H9 (cell line): ENCODE measurements around the gene SPARCL1. TPM values are rescaled to one million over a fixed set of nuclear protein-coding genes. Genes with fewer than 3 reads are reported as not detected.
"Not testable (repeated sequence)": the region's sequence is repeated elsewhere in the genome, so short reads cannot be mapped to it uniquely, and the experiment has no call there.

Experiments
- DNase-seq: peaks from one replicate; pipeline ENCODE4 v3.0.0-alpha.2; 2017
- H2AFZ ChIP-seq: one replicate; pipeline ENCODE4 v1.6.1; 2013; ENCODE audit warnings: mild to moderate bottlenecking, low read length, control low read depth, moderate library complexity
- H2AK5ac ChIP-seq: 2 replicates; pipeline ENCODE4 v1.6.1; 2013; ENCODE audit warnings: low read length, control low read depth, mixed read lengths; ENCODE audit not compliant: insufficient read length
- H2BK120ac ChIP-seq: one replicate; pipeline ENCODE4 v1.6.1; 2013; ENCODE audit warnings: low read depth, mild to moderate bottlenecking, low read length, control low read depth, inconsistent platforms; ENCODE audit not compliant: poor library complexity, severe bottlenecking
- H2BK12ac ChIP-seq: 2 replicates; pipeline ENCODE4 v1.6.1; 2013; ENCODE audit warnings: low read length, control low read depth, mixed read lengths, low read depth; ENCODE audit not compliant: insufficient read length
- H2BK15ac ChIP-seq: 2 replicates; pipeline ENCODE4 v1.6.1; 2013; ENCODE audit warnings: low read depth, low read length, control low read depth
- H2BK20ac ChIP-seq: one replicate; pipeline ENCODE4 v1.6.1; 2013; ENCODE audit warnings: low read depth, mild to moderate bottlenecking, low read length, control low read depth, inconsistent platforms; ENCODE audit not compliant: poor library complexity, severe bottlenecking
- H2BK5ac ChIP-seq: 2 replicates; pipeline ENCODE4 v1.6.1; 2013; ENCODE audit warnings: low read length, control low read depth, mixed read lengths; ENCODE audit not compliant: insufficient read length
- H3K14ac ChIP-seq: 2 replicates; pipeline ENCODE4 v1.6.1; 2013; ENCODE audit warnings: low read length, control low read depth; ENCODE audit not compliant: insufficient read depth
- H3K18ac ChIP-seq: 2 replicates; pipeline ENCODE4 v1.6.1; 2013; ENCODE audit warnings: low read depth, mild to moderate bottlenecking, mixed read lengths, low read length, control low read depth; ENCODE audit not compliant: insufficient read length
- H3K23ac ChIP-seq: 2 replicates; pipeline ENCODE4 v1.6.1; 2013; ENCODE audit warnings: low read length, control low read depth, mixed read lengths, low read depth; ENCODE audit not compliant: insufficient read length
- H3K23me2 ChIP-seq: 2 replicates; pipeline ENCODE4 v1.6.1; 2013; ENCODE audit warnings: low read depth, mild to moderate bottlenecking, mixed read lengths, low read length, control low read depth; ENCODE audit not compliant: insufficient read length, poor library complexity, severe bottlenecking
- H3K27ac ChIP-seq: 2 replicates; pipeline ENCODE4 v1.5.1; 2013; ENCODE audit warnings: low read length, control low read depth, mixed read lengths, low read depth; ENCODE audit not compliant: insufficient read length
- H3K27me3 ChIP-seq: 2 replicates; pipeline ENCODE4 v1.6.1; 2013; ENCODE audit warnings: low read length, control low read depth, inconsistent platforms; ENCODE audit not compliant: insufficient read depth
- H3K4ac ChIP-seq: 2 replicates; pipeline ENCODE4 v1.6.1; 2013; ENCODE audit warnings: low read depth, mild to moderate bottlenecking, control low read depth, inconsistent platforms, low read length, moderate library complexity
- H3K4me1 ChIP-seq: 2 replicates; pipeline ENCODE4 v1.6.1; 2013; ENCODE audit warnings: low read length, control low read depth, inconsistent platforms; ENCODE audit not compliant: insufficient read depth
- H3K4me2 ChIP-seq: 2 replicates; pipeline ENCODE4 v1.6.1; 2013; ENCODE audit warnings: low read length, control low read depth, mixed read lengths; ENCODE audit not compliant: insufficient read length, insufficient read depth
- H3K56ac ChIP-seq: 2 replicates; pipeline ENCODE4 v1.6.1; 2013; ENCODE audit warnings: low read depth, mild to moderate bottlenecking, mixed read lengths, low read length, control low read depth; ENCODE audit not compliant: insufficient read length
- H3K79me1 ChIP-seq: 2 replicates; pipeline ENCODE4 v1.6.1; 2013; ENCODE audit warnings: low read depth, mild to moderate bottlenecking, moderate library complexity, low read length, control low read depth, inconsistent platforms; ENCODE audit not compliant: insufficient read depth, poor library complexity, severe bottlenecking
- H3K79me2 ChIP-seq: 2 replicates; pipeline ENCODE4 v1.6.1; 2013; ENCODE audit warnings: low read length, control low read depth, inconsistent platforms; ENCODE audit not compliant: insufficient read depth
- H3K9ac ChIP-seq: 2 replicates; pipeline ENCODE4 v1.6.1; 2013; ENCODE audit warnings: low read length, control low read depth, mixed read lengths; ENCODE audit not compliant: insufficient read length; ENCODE audit errors: extremely low read depth
- H3K9me3 ChIP-seq: one replicate; pipeline ENCODE4 v1.6.1; 2013; ENCODE audit warnings: low read depth, low read length, inconsistent platforms; ENCODE audit not compliant: control insufficient read depth
- H3T11ph ChIP-seq: one replicate; pipeline ENCODE4 v1.6.1; 2013; ENCODE audit warnings: mild to moderate bottlenecking, low read length, control low read depth, inconsistent platforms
- H4K20me1 ChIP-seq: one replicate; pipeline ENCODE4 v1.6.1; 2013; ENCODE audit not compliant: control insufficient read depth, insufficient read length, insufficient read depth
- H4K5ac ChIP-seq: 2 replicates; pipeline ENCODE4 v1.6.1; 2013; ENCODE audit warnings: low read depth, mild to moderate bottlenecking, mixed read lengths, low read length, control low read depth; ENCODE audit not compliant: insufficient read length
- H4K8ac ChIP-seq: replicated peaks from 2 replicates; pipeline ENCODE4 v1.6.1; 2013; ENCODE audit warnings: low read length, control low read depth, mixed read lengths, low read depth; ENCODE audit not compliant: insufficient read length
- H4K91ac ChIP-seq: 2 replicates; pipeline ENCODE4 v1.6.1; 2013; ENCODE audit warnings: low read depth, mild to moderate bottlenecking, moderate library complexity, mixed read lengths, low read length, control low read depth; ENCODE audit not compliant: insufficient read length
- H3K27ac Mint-ChIP-seq, 3 experiments: 2 replicates in 2 of 3; 3 replicates in 1 of 3; pipeline ENCODE4 v1.8.0; 2020 to 2021; ENCODE audit warnings: mixed read lengths in 3 of 3, mild to moderate bottlenecking in 1 of 3, moderate library complexity in 1 of 3
- H3K27me3 Mint-ChIP-seq: 2 replicates; pipeline ENCODE4 v1.8.0; 2021; ENCODE audit warnings: low read depth, mild to moderate bottlenecking, moderate library complexity, mixed read lengths
- H3K36me3 Mint-ChIP-seq, 3 experiments: 2 replicates in 2 of 3; 3 replicates in 1 of 3; pipeline ENCODE4 v1.8.0; 2020 to 2021; ENCODE audit warnings: low read depth in 3 of 3, mixed read lengths in 3 of 3; ENCODE audit not compliant: insufficient read depth in 1 of 3
- H3K4me1 Mint-ChIP-seq, 2 experiments: 2 replicates each; pipeline ENCODE4 v1.8.0; 2020; ENCODE audit warnings: mixed read lengths in 2 of 2
- H3K4me3 Mint-ChIP-seq, 2 experiments: 2 replicates in 1 of 2; 3 replicates in 1 of 2; pipeline ENCODE4 v1.8.0; 2020 to 2021; ENCODE audit warnings: mild to moderate bottlenecking in 2 of 2, mixed read lengths in 2 of 2, moderate library complexity in 1 of 2
- H3K9me3 Mint-ChIP-seq, 2 experiments: 2 replicates in 1 of 2; 3 replicates in 1 of 2; pipeline ENCODE4 v1.8.0; 2020; ENCODE audit warnings: mild to moderate bottlenecking in 2 of 2, mixed read lengths in 2 of 2, moderate library complexity in 1 of 2
- WGBS: extraction: QIAGEN DNeasy Blood & Tissue Kit; methylation state at CpG from one replicate; pipeline ENCODE4 v1.1.7; 2013; ENCODE audit warnings: missing lambda C conversion rate, low lambda C conversion rate, mixed read lengths; ENCODE audit not compliant: insufficient read length; ENCODE audit errors: extremely low coverage; 5-methylcytosine and 5-hydroxymethylcytosine counted together
- total RNA-seq: library from RNA; stranded (reverse); gene quantifications from 2 replicates; pipeline ENCODE4 v1.2.1, GENCODE V29; 2021
- TF ChIP-seq, protein P1 (sequence below): fragments of 200-600 bp; sonication (generic); conservative IDR thresholded peaks from 3 replicates; pipeline ENCODE4 v1.8.0; 2021; ENCODE audit warnings: antibody characterized with exemption, mild to moderate bottlenecking

The SPARCL1 gene
- total RNA-seq, 1 experiment from 2014 or later = 0.17 TPM

- Histone ChIP-seq H3K23me2 (peaks cover 4% of the 10 kb centered on the region), H3K23ac (no peak overlapping the region), H2BK120ac (no peak overlapping the region), H3K14ac (no peak overlapping the region), H4K5ac (no peak overlapping the region), H2AK5ac (no peak overlapping the region), H4K20me1 (no peaks in the 10 kb centered on the region), H3K79me1 (peaks cover 9% of the 10 kb centered on the region), H3T11ph (no peak overlapping the region), H3K4me1 (no peaks in the 10 kb centered on the region), H3K79me2 (peaks cover 9% of the 10 kb centered on the region; the same call in 1 of the 2 replicates), H3K4me2 (no peak overlapping the region), H3K18ac (no peak overlapping the region), H4K8ac (no peak overlapping the region), H2BK5ac (no peak overlapping the region), H3K4ac (no peak overlapping the region), H3K56ac (no peak overlapping the region), H3K9ac (no peak overlapping the region), H2BK15ac (no peak overlapping the region), H3K27me3 (no peaks in the 10 kb centered on the region), H3K9me3 (no peaks in the 10 kb centered on the region), H3K27ac (no peak overlapping the region), H2AFZ (no peak overlapping the region), H2BK12ac (no peak overlapping the region), H4K91ac (no peak overlapping the region), H2BK20ac (no peak overlapping the region)
- no peaks in the 10 kb centered on the region; a peak in 1 of 5 replicates for H3K9me3 Mint-ChIP-seq
- TF ChIP-seq, protein P1, sequence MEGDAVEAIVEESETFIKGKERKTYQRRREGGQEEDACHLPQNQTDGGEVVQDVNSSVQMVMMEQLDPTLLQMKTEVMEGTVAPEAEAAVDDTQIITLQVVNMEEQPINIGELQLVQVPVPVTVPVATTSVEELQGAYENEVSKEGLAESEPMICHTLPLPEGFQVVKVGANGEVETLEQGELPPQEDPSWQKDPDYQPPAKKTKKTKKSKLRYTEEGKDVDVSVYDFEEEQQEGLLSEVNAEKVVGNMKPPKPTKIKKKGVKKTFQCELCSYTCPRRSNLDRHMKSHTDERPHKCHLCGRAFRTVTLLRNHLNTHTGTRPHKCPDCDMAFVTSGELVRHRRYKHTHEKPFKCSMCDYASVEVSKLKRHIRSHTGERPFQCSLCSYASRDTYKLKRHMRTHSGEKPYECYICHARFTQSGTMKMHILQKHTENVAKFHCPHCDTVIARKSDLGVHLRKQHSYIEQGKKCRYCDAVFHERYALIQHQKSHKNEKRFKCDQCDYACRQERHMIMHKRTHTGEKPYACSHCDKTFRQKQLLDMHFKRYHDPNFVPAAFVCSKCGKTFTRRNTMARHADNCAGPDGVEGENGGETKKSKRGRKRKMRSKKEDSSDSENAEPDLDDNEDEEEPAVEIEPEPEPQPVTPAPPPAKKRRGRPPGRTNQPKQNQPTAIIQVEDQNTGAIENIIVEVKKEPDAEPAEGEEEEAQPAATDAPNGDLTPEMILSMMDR = no peak
- H3K4me3 Mint-ChIP-seq = no peak overlapping the region
- no peak overlapping the region for H3K27ac Mint-ChIP-seq
- DNase-seq = no peak
- no peaks in the 10 kb centered on the region; a peak in 1 of 7 replicates for H3K36me3 Mint-ChIP-seq
- no peaks in the 10 kb centered on the region for H3K27me3 Mint-ChIP-seq
- H3K4me1 Mint-ChIP-seq = peaks cover 31 to 38% of the 10 kb centered on the region in 2 experiments
- WGBS = no CpG with 5 or more reads among the region's 2 CpGs
These were observed 103.5 kb downstream of the SPARCL1 start for GRCh38 chr4:87425711-87426110.

- not testable (repeated sequence) for H3K27me3 ChIP-seq, H4K8ac ChIP-seq, H2BK20ac ChIP-seq, H3K23me2 ChIP-seq, H3K9me3 Mint-ChIP-seq, H3K14ac ChIP-seq, H2BK120ac ChIP-seq, DNase-seq, H3K36me3 Mint-ChIP-seq, H3K27ac ChIP-seq, H2BK12ac ChIP-seq, H3K18ac ChIP-seq, H3K23ac ChIP-seq, H2BK5ac ChIP-seq, H4K5ac ChIP-seq, H3K56ac ChIP-seq, H3K9me3 ChIP-seq, H3K79me1 ChIP-seq, H2BK15ac ChIP-seq, H2AFZ ChIP-seq, H3K27me3 Mint-ChIP-seq, H4K91ac ChIP-seq, H2AK5ac ChIP-seq, H3K4me1 ChIP-seq, H3K79me2 ChIP-seq, H3K4ac ChIP-seq, H4K20me1 ChIP-seq, H3T11ph ChIP-seq
- no CpG with 5 or more reads among the region's 22 CpGs for WGBS
- H3K9ac ChIP-seq = peak overlapping the region; percentile 38
- peak overlapping the region; percentile 86 for H3K4me2 ChIP-seq
- Mint-ChIP-seq H3K4me3 (peak overlapping the region; percentile 97 to 98), H3K27ac (peak overlapping the region in 1 of 3 experiments; percentile 2; a peak in 1 of 7 replicates), H3K4me1 (peaks cover 40 to 43% of the 10 kb centered on the region in 2 experiments)
These were observed 105.1 kb downstream of the SPARCL1 start for GRCh38 chr4:87424099-87424543.
